NB4 (cell line): ENCODE measurements around the gene ZFAND3.

Source experiments
- CTCF ChIP-seq: IDR thresholded peaks from one replicate; pipeline ENCODE4 v1.5.1; 2012; ENCODE audit warnings: low read depth, low read length
- POLR2A ChIP-seq: IDR thresholded peaks from 2 replicates; pipeline ENCODE4 v1.6.1; 2011; ENCODE audit warnings: mild to moderate bottlenecking; ENCODE audit not compliant: insufficient read length; ENCODE audit errors: extremely low read depth

GRCh38 chr6:37904590-37904989 is 85.1 kb downstream of the ZFAND3 start:
- TF ChIP-seq CTCF (no peak), POLR2A (no peak)
